Stomach (tissue), 4 donors: Measurements from ENCODE around the gene C2orf92.

Experiments
- EP300 ChIP-seq: sonication (generic); formaldehyde crosslinking; IDR thresholded peaks from one replicate; pipeline ENCODE4 v1.6.1; 2017; ENCODE audit warnings: antibody characterized with exemption
- POLR2A ChIP-seq, 4 donors: fragments of 450-650 bp; IDR thresholded peaks; one replicate each; pipeline ENCODE4 v1.6.1; 2016; ENCODE audit warnings: antibody characterized with exemption in 4 of 4, control low read depth in 2 of 4, mild to moderate bottlenecking in 1 of 4, moderate library complexity in 1 of 4
- POLR2AphosphoS5 ChIP-seq, 3 donors: sonication (generic); formaldehyde crosslinking; IDR thresholded peaks; one replicate each; pipeline ENCODE4 v1.6.1; 2016; ENCODE audit warnings: antibody characterized with exemption in 3 of 3
- TF ChIP-seq, protein P1 (sequence below), 7 experiments: fragments of 450-650 bp in 4 of 7; fragments of 200-600 bp in 3 of 7; sonication (generic) in 3 of 7; IDR thresholded peaks; one replicate each; pipeline ENCODE4 v1.5.1; 2016 to 2019; ENCODE audit warnings: antibody characterized with exemption in 7 of 7, control low read depth in 2 of 7, mild to moderate bottlenecking in 1 of 7

DNA sequence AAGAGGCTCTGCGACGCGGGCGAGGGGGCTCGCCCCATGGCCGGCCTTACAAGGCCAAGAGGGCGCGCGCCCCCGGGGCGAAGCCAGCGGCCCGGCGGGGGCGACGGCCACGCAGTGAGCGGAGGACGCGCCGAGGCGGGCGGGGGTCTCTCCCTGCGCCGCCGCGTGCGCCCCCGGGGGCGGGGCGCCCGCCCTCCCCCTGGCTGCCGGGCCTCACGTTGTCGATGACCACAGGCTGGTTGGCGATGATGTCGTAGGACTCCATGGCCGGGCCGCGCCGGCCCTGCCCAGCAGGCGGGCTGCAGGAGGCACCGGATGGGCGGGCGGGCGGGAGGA lies 5.9 kb upstream of the C2orf92 start:
- TF ChIP-seq, protein P1, sequence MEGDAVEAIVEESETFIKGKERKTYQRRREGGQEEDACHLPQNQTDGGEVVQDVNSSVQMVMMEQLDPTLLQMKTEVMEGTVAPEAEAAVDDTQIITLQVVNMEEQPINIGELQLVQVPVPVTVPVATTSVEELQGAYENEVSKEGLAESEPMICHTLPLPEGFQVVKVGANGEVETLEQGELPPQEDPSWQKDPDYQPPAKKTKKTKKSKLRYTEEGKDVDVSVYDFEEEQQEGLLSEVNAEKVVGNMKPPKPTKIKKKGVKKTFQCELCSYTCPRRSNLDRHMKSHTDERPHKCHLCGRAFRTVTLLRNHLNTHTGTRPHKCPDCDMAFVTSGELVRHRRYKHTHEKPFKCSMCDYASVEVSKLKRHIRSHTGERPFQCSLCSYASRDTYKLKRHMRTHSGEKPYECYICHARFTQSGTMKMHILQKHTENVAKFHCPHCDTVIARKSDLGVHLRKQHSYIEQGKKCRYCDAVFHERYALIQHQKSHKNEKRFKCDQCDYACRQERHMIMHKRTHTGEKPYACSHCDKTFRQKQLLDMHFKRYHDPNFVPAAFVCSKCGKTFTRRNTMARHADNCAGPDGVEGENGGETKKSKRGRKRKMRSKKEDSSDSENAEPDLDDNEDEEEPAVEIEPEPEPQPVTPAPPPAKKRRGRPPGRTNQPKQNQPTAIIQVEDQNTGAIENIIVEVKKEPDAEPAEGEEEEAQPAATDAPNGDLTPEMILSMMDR (IDR thresholded peaks at IDR 0.05), result no peak
- no peak for TF ChIP-seq POLR2A (IDR thresholded peaks at IDR 0.05)
- TF ChIP-seq POLR2AphosphoS5 (IDR thresholded peaks at IDR 0.05), result no peak
- TF ChIP-seq EP300, result no peak
